UCSD-AML1 (cell line): ENCODE results near the gene TMEM131.
"Not testable (repeated sequence)": the region's sequence is repeated elsewhere in the genome, so short reads cannot be mapped to it uniquely, and the experiment has no call there.

Experiments used
- DNase-seq: peaks from one replicate; lab custom pipeline; 2025; ENCODE audit not compliant: unreplicated experiment; lab: John Stamatoyannopoulos, UW

TMEM131 gene

GRCh38 chr2:98022067-98022466 lies 26.3 kb upstream of the TMEM131 start:
- DNase-seq: not testable (repeated sequence)

GRCh38 chr2:98020992-98021713 lies 25.4 kb upstream of the TMEM131 start:
- DNase-seq: no peak

- DNase-seq: no peak
These were observed 24.8 kb upstream of the TMEM131 start for GRCh38 chr2:98020516-98020915.

- DNase-seq: no peak
These were observed 21.3 kb upstream of the TMEM131 start for GRCh38 chr2:98016908-98017670.

GRCh38 chr2:98015671-98016070 lies 19.9 kb upstream of the TMEM131 start:
- no peak for DNase-seq

- DNase-seq: no peak
These were observed 18.6 kb upstream of the TMEM131 start for GRCh38 chr2:98014379-98014778.

- DNase-seq: no peak
These were observed 17.8 kb upstream of the TMEM131 start for GRCh38 chr2:98013407-98014042.

GRCh38 chr2:98012561-98012991 lies 16.8 kb upstream of the TMEM131 start:
- no peak for DNase-seq

- DNase-seq: no peak
These were observed 14.4 kb upstream of the TMEM131 start for GRCh38 chr2:98009887-98010760.

- no peak for DNase-seq
These were observed 12.7 kb upstream of the TMEM131 start for GRCh38 chr2:98008415-98008814.

GRCh38 chr2:98006378-98006777 lies 10.6 kb upstream of the TMEM131 start:
- DNase-seq: no peak

GRCh38 chr2:98004613-98005012 lies 8.9 kb upstream of the TMEM131 start:
- DNase-seq: no peak

- DNase-seq: no peak
These were observed 8.3 kb upstream of the TMEM131 start for GRCh38 chr2:98004047-98004446.

GRCh38 chr2:97999536-97999935 lies 3.8 kb upstream of the TMEM131 start:
- no peak for DNase-seq

GRCh38 chr2:97998431-97999005 lies 2.8 kb upstream of the TMEM131 start:
- no peak for DNase-seq

- no peak for DNase-seq
These were observed 2.1 kb upstream of the TMEM131 start for GRCh38 chr2:97997784-97998392.

- no peak for DNase-seq
These were observed 931 bp upstream of the TMEM131 start for GRCh38 chr2:97996679-97997078.

- peak; percentile 74 for DNase-seq
These were observed 568 bp downstream of the TMEM131 start for GRCh38 chr2:97995026-97995733.

- no peak for DNase-seq
These were observed 1.3 kb downstream of the TMEM131 start for GRCh38 chr2:97994476-97994875.

- DNase-seq: no peak
These were observed 1.8 kb downstream of the TMEM131 start for GRCh38 chr2:97993926-97994325.
